DMS153 treated with DMSO at 0.1 percent for 48 hours (cell line): ENCODE results near the gene USP24.

Experiments
- DNase-seq: peaks from one replicate; lab custom pipeline; 2025; ENCODE audit not compliant: unreplicated experiment; lab: John Stamatoyannopoulos, UW

Gene USP24

DNA sequence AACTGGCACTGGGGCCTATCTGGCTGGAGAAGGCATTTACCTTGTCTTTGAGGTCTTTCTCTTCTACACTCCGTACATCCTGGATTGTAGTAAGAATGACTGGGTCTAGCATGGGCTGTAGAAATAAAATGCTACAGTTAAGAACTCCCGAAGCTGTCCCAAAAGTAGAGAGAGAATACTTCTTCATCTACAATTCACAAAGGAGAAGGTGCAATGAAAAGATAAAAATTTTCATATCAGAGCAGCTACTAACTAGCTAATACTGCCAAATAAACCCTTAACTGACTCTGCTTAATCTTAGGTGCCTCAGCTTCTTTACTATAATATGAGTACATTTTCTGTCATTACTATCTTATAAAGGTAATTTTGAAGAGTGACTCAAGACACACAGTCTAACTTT, 55.6 kb downstream of the USP24 start:
- DNase-seq: no peak

DNA sequence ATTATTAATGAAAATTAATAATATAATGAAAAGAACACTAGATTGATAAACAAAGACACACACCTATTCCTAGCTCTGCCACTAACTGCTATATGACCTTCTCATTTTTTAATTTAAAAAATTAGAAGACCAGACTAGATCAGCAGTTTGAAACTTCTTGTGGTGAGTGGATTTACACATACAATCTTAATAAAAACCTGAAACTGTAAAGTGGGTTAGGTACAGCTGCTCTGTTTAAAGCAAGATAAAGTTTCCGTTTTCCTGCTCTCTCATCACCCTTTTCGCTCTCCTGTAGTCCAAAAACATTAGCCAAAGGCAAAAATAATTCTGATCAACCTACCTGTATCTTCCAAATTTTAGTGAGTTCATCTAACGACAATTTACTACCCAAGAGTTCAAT, 58.6 kb downstream of the USP24 start:
- DNase-seq: no peak

DNA sequence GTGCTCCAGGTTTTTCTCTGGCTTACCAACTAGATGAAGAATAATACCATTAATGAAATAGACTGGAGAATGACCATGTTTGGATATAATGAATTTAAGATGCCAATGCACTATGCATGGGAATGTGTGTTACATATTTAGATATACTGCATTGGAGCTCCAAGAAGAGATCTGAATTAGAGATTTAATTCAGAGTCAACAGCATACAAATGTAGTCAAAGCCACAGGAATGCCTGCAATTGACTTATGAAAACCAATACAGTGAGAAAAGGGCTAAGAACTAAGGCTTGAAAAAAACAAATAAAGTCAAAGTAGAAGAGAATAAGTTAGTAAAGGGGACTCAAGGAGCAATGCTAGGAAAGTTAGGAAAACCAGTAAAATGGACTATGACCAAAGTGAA, 59.1 kb downstream of the USP24 start:
- no peak for DNase-seq

DNA sequence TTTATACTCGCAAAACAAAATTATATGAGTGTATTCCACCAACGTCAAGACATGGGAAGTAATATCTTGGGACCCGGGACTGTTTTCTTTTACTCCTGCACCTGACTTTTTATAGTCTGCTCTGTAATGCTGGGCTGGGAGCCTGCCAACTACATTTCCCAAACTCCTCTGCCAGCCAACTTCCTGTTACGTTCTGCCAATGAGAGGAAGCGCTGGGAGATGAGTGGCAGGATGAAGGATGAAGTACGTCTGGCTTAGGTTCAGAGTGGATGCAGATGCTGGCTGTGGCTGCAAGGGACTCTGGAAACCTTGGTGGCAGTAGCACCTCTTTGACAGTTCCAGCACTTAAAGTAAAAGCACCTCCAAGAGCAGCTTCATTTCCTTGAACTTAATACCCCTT, 59.6 kb downstream of the USP24 start:
- DNase-seq: peak; percentile 34

DNA sequence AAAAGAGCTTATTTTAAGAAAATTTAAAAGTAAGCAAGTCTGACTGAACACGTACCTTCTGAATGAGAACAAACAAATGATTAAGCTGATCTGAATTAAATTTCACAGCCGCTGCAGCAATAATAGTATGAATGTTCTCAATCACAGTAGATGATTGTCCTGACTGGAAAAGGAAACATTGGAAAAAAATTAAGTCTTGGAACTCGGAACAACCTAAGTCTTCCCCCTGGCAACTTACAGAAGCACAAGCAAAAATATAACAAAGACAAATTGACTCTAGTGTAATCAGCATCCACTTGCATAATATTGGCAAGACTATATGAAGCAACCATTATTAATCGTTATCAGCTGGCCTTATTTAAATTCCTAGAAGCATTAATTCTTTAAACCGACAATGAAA, 60.5 kb downstream of the USP24 start:
- no peak for DNase-seq

DNA sequence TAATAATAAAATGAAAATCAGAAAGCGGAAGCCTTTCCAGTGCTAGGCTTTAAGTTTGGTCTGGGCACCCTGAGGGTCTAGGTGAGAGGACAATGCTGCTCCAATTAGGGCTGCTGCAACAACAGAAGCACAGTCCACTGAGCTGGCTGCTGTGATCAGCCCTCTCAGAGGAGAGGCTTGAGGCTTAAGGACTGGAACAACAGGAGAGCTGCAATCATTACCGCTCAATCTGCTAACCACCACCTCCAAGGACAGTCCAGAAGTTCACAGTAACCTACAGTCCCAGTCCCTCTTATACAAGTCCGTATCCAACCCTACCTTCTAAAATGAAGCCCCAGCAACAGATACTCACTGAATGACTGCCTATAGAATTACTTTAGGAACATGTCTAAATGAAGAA, 62.1 kb downstream of the USP24 start:
- DNase-seq: no peak

DNA sequence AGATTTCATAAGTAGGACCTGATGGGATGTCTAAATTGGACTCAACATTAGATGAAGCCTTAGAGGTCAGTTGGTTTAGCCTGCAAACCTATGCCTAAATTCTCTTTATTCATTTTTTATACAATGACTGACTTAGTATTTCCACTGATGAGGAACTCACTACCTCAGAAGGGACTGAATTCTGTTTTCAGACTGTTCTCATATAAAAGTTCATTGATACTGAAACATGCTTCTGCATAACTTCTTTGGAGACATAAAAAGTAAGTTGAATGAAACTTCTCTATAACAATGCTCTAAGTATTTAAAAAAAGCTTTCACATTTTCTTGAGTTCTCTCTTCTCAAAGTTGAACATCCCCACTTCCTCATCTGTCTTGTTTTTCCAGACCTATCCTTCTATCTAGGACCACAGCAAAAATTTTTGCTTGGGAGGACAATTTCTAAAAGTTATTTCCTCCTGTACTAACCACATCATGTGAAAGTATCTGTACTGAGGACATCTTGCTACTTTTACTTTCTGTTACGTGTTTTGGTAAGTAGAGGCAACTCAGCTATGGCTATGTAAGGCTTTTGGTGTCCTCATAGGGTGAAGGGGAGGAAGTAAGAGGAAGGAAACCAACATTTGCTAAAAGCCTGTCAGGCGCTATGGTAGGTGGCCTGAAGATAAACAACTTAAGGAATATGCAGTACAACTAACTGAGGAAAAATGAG, 64.1 kb downstream of the USP24 start:
- no peak for DNase-seq

DNA sequence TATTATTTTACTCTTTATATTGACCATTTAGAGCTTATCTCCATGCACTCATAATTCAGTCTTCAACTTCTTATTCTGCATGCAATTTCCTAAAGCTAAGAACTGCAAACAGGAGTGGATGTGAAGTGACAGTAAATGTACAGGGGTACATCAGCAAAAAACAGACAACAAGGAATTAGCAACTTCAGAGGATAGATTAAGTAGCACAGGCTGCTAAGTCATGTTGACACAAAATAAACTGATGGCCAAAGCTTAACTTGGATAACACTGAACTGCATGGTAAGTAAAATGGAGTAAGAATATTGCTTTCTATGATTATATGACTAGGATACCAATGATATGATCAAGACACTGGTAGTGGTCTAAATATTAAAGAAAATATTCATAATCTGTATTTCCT, 66.5 kb downstream of the USP24 start:
- DNase-seq: no peak

DNA sequence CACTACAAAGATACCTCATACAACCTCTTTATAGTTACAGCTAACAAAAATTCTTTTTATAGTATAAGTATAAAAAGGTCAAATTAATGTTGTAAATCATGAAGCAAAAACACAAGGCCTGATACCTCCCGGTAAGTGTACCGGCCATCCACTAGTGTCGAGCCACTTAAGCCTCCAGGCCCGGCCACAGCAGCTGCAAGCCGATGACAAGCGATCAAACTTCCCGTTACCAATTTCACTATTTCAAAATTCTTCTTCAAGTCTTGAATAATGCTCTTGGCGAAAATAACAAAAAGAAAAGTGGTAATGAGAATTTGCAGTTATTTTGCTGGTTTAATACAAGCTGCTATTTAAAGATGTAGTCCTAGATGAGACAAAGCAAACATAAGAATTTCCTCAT, 67.6 kb downstream of the USP24 start:
- DNase-seq: no peak

DNA sequence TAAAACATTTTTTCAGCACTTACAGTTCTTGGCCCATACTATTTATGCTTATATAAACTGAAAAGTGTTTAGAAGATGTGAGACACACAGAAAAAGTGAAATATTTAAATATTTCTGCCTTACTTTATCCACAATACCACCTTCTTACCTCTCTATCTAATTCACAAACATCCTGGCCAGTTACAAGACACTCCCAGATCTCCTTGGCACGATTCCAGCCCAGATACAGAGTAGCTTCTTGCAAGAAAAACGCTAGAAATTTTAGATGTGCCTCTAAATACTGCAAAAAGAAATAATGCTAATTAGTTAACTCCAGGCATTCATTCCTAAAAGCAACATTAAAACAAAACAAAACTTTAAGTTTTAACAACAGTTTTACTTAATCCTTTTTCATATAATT, 68.4 kb downstream of the USP24 start:
- DNase-seq: no peak

DNA sequence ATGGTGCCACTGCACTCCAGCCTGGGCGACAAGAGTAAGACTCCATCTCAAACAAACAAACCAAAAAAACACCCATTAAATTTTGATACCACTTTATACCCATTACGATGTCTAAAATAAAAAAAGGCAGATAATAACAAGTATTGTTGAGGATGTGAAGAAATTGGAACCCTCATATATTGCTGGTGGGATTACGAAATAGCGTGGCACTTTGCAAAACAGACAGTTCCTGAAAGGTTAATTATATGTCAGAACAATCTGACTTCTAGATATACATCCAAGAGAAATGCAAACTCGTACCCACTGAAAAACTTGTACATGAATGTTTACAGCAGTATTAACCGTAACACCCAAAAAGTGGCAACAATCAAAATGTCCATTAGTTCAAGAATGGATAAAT, 70.3 kb downstream of the USP24 start:
- no peak for DNase-seq

DNA sequence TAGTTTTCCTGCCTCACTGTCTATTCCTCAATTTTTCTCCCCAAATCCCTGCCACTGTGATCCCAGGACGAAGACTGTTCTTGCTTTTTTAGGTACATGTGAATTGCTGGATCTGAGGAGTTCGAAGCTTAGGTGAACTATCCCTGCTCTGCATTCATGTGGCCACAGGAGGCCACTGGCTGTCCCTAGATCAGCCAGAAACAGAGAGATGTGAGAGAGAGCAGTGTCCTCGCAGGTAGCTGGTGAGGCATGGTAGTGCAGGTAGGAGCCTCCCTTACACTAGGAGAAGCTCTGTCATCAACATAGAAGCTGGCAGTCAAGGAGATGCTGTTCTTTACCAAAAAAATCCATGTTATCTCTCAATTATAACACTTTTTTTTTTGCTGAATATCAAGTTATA, 71.5 kb downstream of the USP24 start:
- DNase-seq: no peak

DNA sequence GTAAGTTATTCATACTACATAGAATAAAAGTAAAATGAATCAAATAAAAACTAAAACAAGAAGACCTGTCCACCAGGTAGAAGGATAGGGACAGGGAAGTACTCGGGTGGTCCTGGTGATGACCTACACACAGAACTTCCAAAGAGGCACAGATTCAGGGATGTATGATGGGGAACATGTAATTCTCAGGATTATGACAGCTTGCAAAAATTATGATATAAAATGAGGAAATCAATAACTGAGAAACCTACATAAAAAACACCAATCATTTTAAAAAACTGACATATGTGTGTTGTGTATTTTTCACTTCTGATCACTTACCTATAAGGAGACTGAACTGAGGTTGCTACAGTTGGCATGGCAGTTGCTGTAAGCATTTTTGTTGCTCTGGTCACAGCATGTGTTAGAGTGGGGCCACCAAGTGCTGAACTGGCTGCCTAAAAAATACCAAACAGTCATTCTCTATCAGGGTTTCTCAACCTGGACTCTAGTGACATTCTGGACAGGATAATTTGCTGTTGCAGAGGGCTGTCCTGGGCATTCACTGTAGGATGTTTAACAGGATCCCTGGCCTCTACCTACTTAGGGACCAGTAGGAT, 73.8 kb downstream of the USP24 start:
- DNase-seq: no peak

DNA sequence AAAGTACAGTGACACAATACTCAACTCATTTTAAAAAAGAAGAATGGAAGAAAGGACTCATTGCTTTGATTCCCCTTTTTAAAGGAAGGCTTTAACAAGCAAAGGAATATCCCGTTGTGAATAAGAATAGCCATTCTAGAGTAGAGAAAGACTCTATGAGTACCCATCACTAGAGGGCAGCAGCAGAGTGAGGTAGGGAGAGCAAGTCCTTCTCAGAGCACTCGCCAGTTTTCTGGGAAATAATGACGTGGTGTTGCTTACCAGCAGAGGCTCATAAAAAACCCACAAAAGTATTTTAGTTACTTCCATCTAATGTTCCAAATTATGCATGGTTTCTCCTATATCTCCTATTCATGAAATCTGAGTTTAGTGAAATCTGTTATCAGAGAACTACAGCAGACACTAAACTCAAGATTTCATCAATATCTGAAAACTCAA, 74.6 kb downstream of the USP24 start:
- peak; percentile 69 for DNase-seq

DNA sequence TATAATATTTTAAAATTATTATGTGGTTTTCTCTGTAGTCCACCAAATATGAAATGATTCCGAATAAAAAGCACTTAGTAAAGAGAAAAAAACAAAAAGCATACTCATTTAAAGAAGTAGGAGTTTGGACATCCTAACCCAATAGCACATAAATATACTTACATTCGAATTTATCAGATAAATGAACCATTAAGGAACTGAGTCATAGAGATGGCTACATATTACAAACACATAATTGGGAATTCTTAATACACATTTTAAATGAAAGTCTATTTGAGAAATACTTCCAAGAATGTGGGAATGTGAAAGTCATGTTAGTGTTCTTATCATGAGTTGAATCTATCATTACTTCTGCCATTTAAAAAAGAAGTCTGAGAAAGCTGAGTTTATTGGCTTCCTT, 75.0 kb downstream of the USP24 start:
- no peak for DNase-seq

DNA sequence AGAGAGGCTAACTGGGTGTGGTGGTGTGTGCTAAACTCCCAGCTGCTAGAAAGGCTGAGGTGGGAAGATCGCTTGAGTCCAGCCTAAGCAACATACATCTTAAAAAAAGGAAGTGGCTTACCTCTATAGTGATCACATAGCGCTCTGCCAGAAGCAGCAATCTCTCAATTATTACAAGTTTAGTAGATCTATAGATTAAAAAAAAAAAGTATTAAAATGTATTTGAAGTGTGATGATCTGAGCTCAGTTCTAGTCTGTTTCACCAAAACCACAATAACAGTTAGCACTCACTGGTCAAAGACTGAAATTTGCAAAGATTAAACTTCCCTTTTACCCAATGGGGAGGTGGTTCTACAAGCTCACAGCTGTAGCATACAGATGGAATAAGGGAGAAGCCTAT, 76.3 kb downstream of the USP24 start:
- DNase-seq: no peak

DNA sequence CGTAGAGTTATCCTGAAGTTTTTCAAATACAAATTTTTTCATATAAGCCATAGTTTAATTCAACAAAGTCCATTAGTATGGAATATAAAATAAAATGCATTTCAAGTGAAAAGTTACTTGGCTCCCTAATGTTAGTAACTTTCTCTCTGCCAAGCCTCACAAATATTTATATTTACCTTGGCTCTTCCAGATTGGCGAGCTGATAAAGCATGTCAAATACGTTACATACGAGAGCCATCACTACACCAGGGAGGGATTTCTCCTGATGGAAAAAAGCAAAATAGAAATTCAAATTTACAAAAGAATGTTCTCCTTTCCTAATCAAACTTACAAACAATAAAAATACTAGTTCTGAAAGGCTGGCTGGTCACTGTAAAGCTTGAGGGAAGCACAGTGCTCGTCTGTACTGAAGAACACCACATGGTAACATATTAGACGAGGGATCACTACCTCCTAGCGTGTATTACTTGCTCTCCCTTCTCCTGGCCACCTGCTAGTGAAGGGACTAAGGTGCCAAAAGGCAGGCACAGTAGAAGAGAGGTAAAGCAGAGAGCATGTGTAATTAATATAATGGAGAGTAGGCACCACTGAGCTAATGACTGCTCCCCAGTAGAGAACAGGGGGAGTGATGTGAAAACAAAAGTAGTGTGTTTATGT, 80.9 kb downstream of the USP24 start:
- DNase-seq: no peak

DNA sequence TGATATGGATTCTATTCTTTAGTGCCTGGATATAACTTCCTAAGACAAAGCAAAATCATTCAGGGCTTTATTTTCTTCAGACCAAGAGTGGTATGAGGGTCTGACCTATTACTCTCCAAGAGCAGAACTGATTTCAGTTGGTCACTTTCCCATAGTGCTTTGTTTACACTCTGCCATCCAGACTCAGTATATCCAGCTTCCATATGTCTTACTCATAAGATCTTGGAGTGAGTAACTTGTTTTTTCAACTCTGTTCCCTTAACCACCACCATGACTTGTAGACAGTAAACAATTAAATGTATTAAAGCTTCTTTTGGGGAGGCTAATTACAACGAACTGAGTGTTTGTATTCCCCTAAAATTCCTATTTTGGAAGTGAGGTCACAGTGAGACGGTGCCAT, 83.4 kb downstream of the USP24 start:
- DNase-seq: no peak

DNA sequence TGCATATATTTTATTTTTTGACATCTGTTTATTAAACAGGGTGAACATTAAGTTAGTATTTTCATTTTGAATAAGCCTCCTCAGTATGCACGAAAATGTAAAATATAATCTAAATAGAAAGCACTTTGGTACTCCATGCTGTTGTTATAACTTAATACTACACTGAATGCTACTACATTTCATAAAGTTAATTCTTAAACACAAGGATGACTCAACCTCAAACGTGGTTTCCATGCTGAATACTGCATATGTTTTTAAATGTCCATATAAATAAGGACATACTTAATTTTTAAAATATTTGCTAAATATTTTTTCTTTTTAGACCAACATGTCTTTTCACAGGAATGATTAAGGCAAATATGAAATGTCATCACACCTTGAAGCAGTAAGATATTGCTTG, 83.9 kb downstream of the USP24 start:
- DNase-seq: no peak

DNA sequence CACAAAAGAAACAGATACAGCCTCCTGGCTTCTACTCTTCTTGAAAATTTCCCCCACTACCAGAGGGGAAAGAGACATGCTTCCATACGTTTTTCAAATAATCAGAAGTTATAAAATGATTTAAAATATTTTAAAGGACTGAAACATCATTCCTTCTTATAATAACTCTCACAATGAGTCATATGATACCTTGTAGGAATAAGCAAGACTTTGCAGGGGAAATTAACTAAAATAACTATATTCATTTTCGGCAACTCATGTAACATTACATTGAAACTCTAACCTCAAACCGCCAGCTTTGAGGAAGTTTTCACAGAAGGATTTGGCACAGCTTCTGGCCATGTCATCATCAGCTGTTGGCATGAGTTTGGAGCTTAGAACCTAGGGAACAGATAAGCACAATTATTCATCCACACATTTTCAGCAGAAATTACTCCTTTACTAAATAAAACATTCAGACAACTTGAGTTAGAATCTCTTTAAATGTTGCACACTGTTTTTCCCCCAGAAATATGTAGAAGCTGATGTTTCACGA, 85.9 kb downstream of the USP24 start:
- DNase-seq: no peak

DNA sequence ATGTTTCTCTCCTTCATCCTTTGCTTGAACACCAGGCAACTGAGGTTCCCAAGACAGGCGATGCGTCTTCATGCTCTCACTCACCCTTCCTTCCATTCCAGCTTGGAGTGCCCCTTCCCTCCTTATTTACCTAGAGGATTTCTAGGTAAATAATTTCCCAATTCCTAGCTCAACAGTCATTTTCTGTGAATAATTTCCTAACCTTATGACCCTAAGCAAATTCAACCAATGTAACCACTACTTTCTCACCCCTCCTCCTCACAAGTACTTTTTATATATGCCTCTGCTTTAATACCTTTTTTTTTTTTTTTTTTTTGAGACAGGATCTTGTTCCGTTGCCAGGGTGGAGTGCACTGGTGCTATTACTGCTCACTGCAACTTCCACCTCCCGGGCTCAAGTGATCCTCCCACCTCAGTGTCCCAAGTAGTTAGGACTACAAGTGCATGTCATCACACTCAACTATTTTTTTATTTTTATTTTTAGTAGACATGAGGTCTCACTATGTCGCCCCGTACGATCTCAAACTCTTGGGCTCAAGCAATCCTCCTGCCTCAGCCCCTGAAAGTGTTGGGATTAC, 86.7 kb downstream of the USP24 start:
- DNase-seq: no peak

DNA sequence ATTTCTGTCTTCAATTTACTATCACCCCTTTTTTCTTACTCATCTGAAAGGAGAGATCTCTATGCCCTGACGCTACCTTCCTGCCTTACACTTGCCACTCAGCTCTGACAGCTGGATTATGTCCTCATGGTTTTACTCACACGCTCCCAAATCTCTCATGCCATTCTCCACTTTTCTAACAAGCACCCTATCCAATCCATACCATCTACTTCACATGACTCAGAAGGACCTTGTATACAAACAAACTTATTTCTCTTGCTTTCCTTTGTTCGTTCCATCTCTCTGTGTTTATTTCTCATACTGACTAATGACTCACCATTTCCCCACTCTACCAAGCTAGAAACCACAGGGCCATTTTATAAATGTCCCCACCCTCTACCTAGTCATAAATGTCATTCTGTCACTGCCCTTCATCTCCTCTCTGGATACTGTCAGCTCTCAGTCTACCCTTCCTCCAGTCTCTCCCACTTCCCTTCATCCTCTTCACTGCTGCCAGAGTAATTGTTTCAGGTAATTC, 87.3 kb downstream of the USP24 start:
- DNase-seq: no peak
